IPS-18a (cell line): Measurements from ENCODE around the gene ADORA2A.

ENCODE experiments used
- H3K27ac ChIP-seq: one replicate; pipeline ENCODE4 v1.5.1; 2013; ENCODE audit warnings: low read length
- H3K27me3 ChIP-seq: one replicate; pipeline ENCODE4 v1.6.1; 2013; ENCODE audit warnings: mild to moderate bottlenecking, low read length; ENCODE audit not compliant: control insufficient read depth, insufficient read depth
- H3K36me3 ChIP-seq: one replicate; pipeline ENCODE4 v1.6.1; 2013; ENCODE audit warnings: low read depth, low read length; ENCODE audit not compliant: control insufficient read depth
- H3K4me1 ChIP-seq: one replicate; pipeline ENCODE4 v1.6.1; 2013; ENCODE audit warnings: low read depth, low read length; ENCODE audit not compliant: control insufficient read depth
- H3K4me3 ChIP-seq: one replicate; pipeline ENCODE4 v1.5.1; 2013; ENCODE audit warnings: low read length
- H3K9ac ChIP-seq: one replicate; pipeline ENCODE4 v1.6.1; 2013; ENCODE audit warnings: mild to moderate bottlenecking, low read length, moderate library complexity
- H3K9me3 ChIP-seq: one replicate; pipeline ENCODE4 v1.6.1; 2013; ENCODE audit warnings: low read depth, low read length; ENCODE audit not compliant: control insufficient read depth

The ADORA2A gene

DNA sequence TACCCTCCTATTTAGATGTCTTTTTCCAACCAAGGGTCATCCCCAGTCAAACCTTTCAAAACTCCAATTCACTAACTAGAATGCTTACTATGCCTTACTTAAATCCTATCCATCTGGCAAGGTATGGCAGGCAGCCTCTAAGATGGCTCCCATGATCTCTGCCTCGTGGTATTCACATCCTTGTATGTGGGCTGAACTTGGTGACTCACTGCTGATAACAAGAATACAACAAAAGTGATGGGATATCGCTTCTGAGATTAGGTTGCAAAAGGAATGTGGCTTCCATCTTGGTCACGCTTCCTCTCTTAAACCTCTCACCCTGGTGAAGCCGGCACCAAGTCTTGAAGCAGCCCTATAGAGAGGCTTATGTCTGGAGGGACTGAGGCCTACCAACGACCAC is 38.2 kb downstream of the ADORA2A start:
- Histone ChIP-seq H3K9me3 (no peaks in the 10 kb centered on the region), H3K4me1 (peaks cover 11% of the 10 kb centered on the region), H3K4me3 (no peak overlapping the region), H3K27me3 (no peaks in the 10 kb centered on the region), H3K27ac (no peak overlapping the region), H3K36me3 (no peaks in the 10 kb centered on the region), H3K9ac (no peak overlapping the region)

GRCh38 chr22:24465975-24466374 is 38.6 kb downstream of the ADORA2A start:
- H3K4me3 ChIP-seq: no peak overlapping the region
- no peak overlapping the region for H3K9ac ChIP-seq
- H3K27me3 ChIP-seq: no peaks in the 10 kb centered on the region
- peaks cover 7% of the 10 kb centered on the region for H3K4me1 ChIP-seq
- H3K27ac ChIP-seq: no peak overlapping the region
- H3K36me3 ChIP-seq: no peaks in the 10 kb centered on the region
- H3K9me3 ChIP-seq: no peaks in the 10 kb centered on the region

GRCh38 chr22:24466716-24467328 is 39.4 kb downstream of the ADORA2A start:
- H3K27me3 ChIP-seq: no peaks in the 10 kb centered on the region
- H3K27ac ChIP-seq: no peak overlapping the region
- no peaks in the 10 kb centered on the region for H3K36me3 ChIP-seq
- H3K4me1 ChIP-seq: peaks cover 6% of the 10 kb centered on the region
- H3K9me3 ChIP-seq: no peaks in the 10 kb centered on the region
- H3K9ac ChIP-seq: no peak overlapping the region
- no peak overlapping the region for H3K4me3 ChIP-seq

- H3K36me3 ChIP-seq: no peaks in the 10 kb centered on the region
- peaks cover 6% of the 10 kb centered on the region for H3K4me1 ChIP-seq
- no peak overlapping the region for H3K4me3 ChIP-seq
- no peaks in the 10 kb centered on the region for H3K27me3 ChIP-seq
- H3K9me3 ChIP-seq: no peaks in the 10 kb centered on the region
- no peak overlapping the region for H3K27ac ChIP-seq
- H3K9ac ChIP-seq: no peak overlapping the region
Observed at GRCh38 chr22:24467340-24467739, 39.9 kb downstream of the ADORA2A start.

GRCh38 chr22:24471570-24471969 is 44.2 kb downstream of the ADORA2A start:
- H3K9me3 ChIP-seq: no peaks in the 10 kb centered on the region
- no peaks in the 10 kb centered on the region for H3K27me3 ChIP-seq
- H3K27ac ChIP-seq: no peak overlapping the region
- H3K4me3 ChIP-seq: no peak overlapping the region
- H3K36me3 ChIP-seq: no peaks in the 10 kb centered on the region
- H3K9ac ChIP-seq: no peak overlapping the region
- peaks cover 5% of the 10 kb centered on the region for H3K4me1 ChIP-seq

- Histone ChIP-seq H3K9me3 (no peaks in the 10 kb centered on the region), H3K9ac (no peak overlapping the region), H3K36me3 (no peaks in the 10 kb centered on the region), H3K27ac (no peak overlapping the region), H3K4me1 (no peaks in the 10 kb centered on the region), H3K27me3 (no peaks in the 10 kb centered on the region), H3K4me3 (no peak overlapping the region)
Observed at GRCh38 chr22:24473284-24473683, 45.9 kb downstream of the ADORA2A start.

- Histone ChIP-seq H3K9ac (no peak overlapping the region), H3K4me3 (no peak overlapping the region), H3K27ac (no peak overlapping the region), H3K27me3 (no peaks in the 10 kb centered on the region), H3K36me3 (no peaks in the 10 kb centered on the region), H3K9me3 (no peaks in the 10 kb centered on the region), H3K4me1 (no peaks in the 10 kb centered on the region)
Observed at GRCh38 chr22:24474221-24474620, 46.8 kb downstream of the ADORA2A start.

GRCh38 chr22:24474649-24475255 is 47.4 kb downstream of the ADORA2A start:
- Histone ChIP-seq H3K4me1 (no peaks in the 10 kb centered on the region), H3K9ac (no peak overlapping the region), H3K9me3 (no peaks in the 10 kb centered on the region), H3K36me3 (no peaks in the 10 kb centered on the region), H3K27ac (no peak overlapping the region), H3K4me3 (no peak overlapping the region), H3K27me3 (no peaks in the 10 kb centered on the region)

DNA sequence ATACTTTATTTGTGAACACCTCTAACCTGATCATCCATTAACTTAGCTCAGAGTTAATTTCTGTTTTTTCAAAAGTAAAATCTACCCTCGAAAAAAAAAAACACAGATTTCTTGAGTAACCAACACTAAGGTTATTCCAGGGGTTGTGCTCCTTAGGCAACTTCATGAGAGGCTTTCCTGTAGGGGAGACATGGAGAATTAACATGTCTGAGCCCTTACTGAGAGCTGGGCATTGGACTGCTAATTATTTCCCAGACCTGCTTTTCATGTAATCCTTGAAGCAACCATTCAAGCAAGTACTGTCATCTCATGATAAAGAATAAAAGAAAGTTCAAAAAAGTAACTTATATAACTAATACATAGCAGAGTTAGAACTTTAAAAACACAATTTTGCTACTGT is 54.2 kb downstream of the ADORA2A start:
- Histone ChIP-seq H3K27me3 (no peaks in the 10 kb centered on the region), H3K4me1 (peaks cover 7% of the 10 kb centered on the region), H3K27ac (no peak overlapping the region), H3K4me3 (no peak overlapping the region), H3K9ac (no peak overlapping the region), H3K9me3 (no peaks in the 10 kb centered on the region), H3K36me3 (no peaks in the 10 kb centered on the region)

GRCh38 chr22:24482575-24482974 is 55.2 kb downstream of the ADORA2A start:
- peaks cover 7% of the 10 kb centered on the region for H3K4me1 ChIP-seq
- no peaks in the 10 kb centered on the region for H3K27me3 ChIP-seq
- no peak overlapping the region for H3K4me3 ChIP-seq
- no peaks in the 10 kb centered on the region for H3K9me3 ChIP-seq
- no peak overlapping the region for H3K27ac ChIP-seq
- H3K36me3 ChIP-seq: no peaks in the 10 kb centered on the region
- no peak overlapping the region for H3K9ac ChIP-seq

DNA sequence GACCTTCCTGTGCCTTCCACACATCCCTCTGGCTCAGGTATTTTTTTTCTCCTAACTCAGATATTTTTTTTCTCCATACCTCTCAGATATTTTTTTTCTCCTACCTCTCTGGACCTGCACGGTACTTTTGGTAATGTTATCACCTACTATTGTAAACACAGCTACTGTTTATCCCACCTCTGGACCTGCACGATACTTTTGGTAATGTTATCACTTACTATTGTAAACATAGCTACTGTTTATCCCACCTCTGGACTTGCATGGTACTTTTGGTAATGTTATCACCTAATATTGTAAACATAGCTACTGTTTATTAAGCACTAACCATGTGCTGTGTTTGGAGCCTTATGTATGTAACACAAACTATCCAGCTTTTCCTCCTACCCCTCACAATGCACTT is 55.6 kb downstream of the ADORA2A start:
- no peak overlapping the region for H3K4me3 ChIP-seq
- H3K4me1 ChIP-seq: peaks cover 7% of the 10 kb centered on the region
- no peaks in the 10 kb centered on the region for H3K9me3 ChIP-seq
- no peak overlapping the region for H3K27ac ChIP-seq
- H3K9ac ChIP-seq: no peak overlapping the region
- no peaks in the 10 kb centered on the region for H3K27me3 ChIP-seq
- H3K36me3 ChIP-seq: no peaks in the 10 kb centered on the region

DNA sequence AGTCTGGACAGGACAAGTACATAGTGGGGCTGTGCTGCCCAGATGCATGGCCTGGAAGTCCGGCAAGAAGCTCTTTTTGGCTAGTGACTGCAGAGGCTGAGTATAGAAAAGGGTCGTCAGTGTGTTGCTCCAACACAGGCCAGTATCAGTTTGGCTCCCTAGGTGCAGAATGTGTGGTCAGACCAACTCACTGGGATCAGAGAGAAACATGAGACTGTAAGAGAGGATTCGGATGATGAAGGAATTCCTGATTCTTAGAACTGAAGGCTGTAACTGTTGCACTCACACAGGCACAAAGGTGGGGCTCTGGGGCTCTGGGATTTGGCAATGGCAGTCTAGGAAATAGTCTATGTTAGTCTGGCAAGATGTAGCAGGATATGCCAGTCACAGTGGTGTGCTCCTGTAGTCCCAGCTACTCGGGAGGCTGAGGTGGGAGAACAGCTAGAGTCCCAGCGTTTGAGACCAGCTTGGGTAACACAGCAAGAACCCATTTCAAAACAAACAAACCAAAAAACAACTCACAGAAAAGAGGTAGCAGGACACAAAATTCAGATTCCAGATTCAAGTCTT is 56.7 kb downstream of the ADORA2A start:
- Histone ChIP-seq H3K4me3 (no peak overlapping the region), H3K9me3 (no peaks in the 10 kb centered on the region), H3K36me3 (no peaks in the 10 kb centered on the region), H3K27me3 (no peaks in the 10 kb centered on the region), H3K27ac (no peak overlapping the region), H3K4me1 (peaks cover 7% of the 10 kb centered on the region), H3K9ac (no peak overlapping the region)
